SH-SY5Y (cell line): ENCODE measurements around the gene DSTN.

Experiments used
- GATA2 ChIP-seq: IDR thresholded peaks from 2 replicates; pipeline ENCODE4 v1.6.1; 2011; ENCODE audit warnings: mild to moderate bottlenecking, low read depth, low read length
- GATA3 ChIP-seq: IDR thresholded peaks from 2 replicates; pipeline ENCODE4 v1.6.1; 2011; ENCODE audit warnings: low read depth, mild to moderate bottlenecking, low read length, moderate library complexity

DNA sequence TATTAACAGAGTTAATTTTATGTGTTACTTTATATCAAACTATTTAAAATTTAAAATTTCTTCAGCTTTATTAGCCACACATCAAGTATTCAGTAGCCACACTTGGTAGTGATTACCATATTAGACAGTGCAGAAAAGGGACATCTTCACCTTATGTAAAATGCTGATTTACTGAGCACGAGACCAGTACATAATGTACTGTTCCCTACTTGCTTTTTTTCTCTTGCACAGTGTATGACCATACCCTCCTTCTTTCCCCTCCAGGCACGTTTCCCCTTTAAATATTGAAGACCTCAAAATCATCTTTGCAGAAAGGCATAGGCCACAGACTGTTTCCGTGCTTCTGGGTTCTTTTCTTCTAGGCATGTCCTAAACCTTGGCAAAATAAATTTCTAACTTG, 17.9 kb downstream of the DSTN start:
- TF ChIP-seq GATA2 (no peak), GATA3 (no peak)
